K562 (cell line): Measurements from ENCODE around the gene SETDB2. TPM values are rescaled to one million over a fixed set of nuclear protein-coding genes. Genes with fewer than 3 reads are reported as not detected.
A peak's percentile ranks its signal among the peaks of the same experiment; 100 is the strongest.

Source experiments
- DPF2 ChIP-seq: fragments of 450-650 bp; IDR thresholded peaks from 2 replicates; pipeline ENCODE4 v1.6.1; 2016
- ILF3 ChIP-seq: fragments of 450-650 bp; IDR thresholded peaks from 2 replicates; pipeline ENCODE4 v1.6.1; 2018; ENCODE audit warnings: antibody characterized with exemption, mild to moderate bottlenecking, moderate library complexity, borderline replicate concordance
- KHSRP ChIP-seq: fragments of 450-650 bp; IDR thresholded peaks from 2 replicates; pipeline ENCODE4 v1.6.1; 2017
- MAFG ChIP-seq: fragments of 450-650 bp; conservative IDR thresholded peaks from 2 replicates; pipeline ENCODE4 v1.6.1; 2016; ENCODE audit warnings: missing genetic modification characterization, missing compliant biosample characterization
- NFE2 ChIP-seq: IDR thresholded peaks from 2 replicates; pipeline ENCODE4 v1.6.1; 2014; ENCODE audit warnings: antibody characterized with exemption, low read depth
- NFRKB ChIP-seq: fragments of 450-650 bp; IDR thresholded peaks from 2 replicates; pipeline ENCODE4 v1.6.1; 2016; ENCODE audit warnings: low read depth
- POLR2B ChIP-seq: fragments of 450-650 bp; IDR thresholded peaks from 2 replicates; pipeline ENCODE4 v1.6.1; 2018; ENCODE audit warnings: low read depth; ENCODE audit not compliant: partially characterized antibody
- RCOR1 ChIP-seq, 2 experiments: IDR thresholded peaks; 2 replicates each; pipeline ENCODE4 v1.6.1; 2012; ENCODE audit warnings: low read depth in 2 of 2, low read length in 2 of 2, borderline replicate concordance in 1 of 2, improper control_type of control experiment in 1 of 2
- RUNX1 ChIP-seq: sonication (generic); IDR thresholded peaks from 2 replicates; pipeline ENCODE4 v1.6.1; 2016; ENCODE audit warnings: antibody characterized with exemption, low read depth
- SMARCC2 ChIP-seq: fragments of 450-650 bp; IDR thresholded peaks from 2 replicates; pipeline ENCODE4 v1.6.1; 2017; ENCODE audit warnings: antibody characterized with exemption, moderate library complexity, mild to moderate bottlenecking, low read depth
- SRF ChIP-seq, 2 experiments: fragments of 250-450, 450-650 bp in 1 of 2; sonication (Bioruptor Pico) in 1 of 2; sonication (generic) in 1 of 2; formaldehyde crosslinking; IDR thresholded peaks; 2 replicates each; pipeline versions ENCODE4 v1.5.0 to v1.5.1; 2020 to 2022; ENCODE audit warnings: mild to moderate bottlenecking in 1 of 2, missing genetic modification reagents in 1 of 2
- SRSF3 ChIP-seq: fragments of 200-400 bp; formaldehyde crosslinking; IDR thresholded peaks from 2 replicates; pipeline ENCODE4 v1.6.1; 2016; ENCODE audit warnings: mild to moderate bottlenecking, low read length, moderate library complexity; ENCODE audit not compliant: insufficient read depth
- TAL1 ChIP-seq: fragments of 450-650 bp; IDR thresholded peaks from 2 replicates; pipeline ENCODE4 v1.6.1; 2016; ENCODE audit warnings: mild to moderate bottlenecking
- polyA plus RNA-seq, 8 experiments: library from polyadenylated mRNA; depleted of rRNA in 4 of 8; stranded (reverse) in 5 of 8; unstranded in 3 of 8; fragments of >200 nt; fragmentation: Nextera tagmentation in 2 of 8; fragmentation: Illumina TruSeq in 1 of 8; extraction: Ambion mirVana in 2 of 8; extraction: Trizol in 1 of 8; gene quantifications; 2 replicates each; pipeline versions ENCODE4 v1.2.1 to v1.2.3, GENCODE V29; 2011 to 2014; ENCODE audit warnings: inconsistent platforms in 1 of 8, missing spikeins in 1 of 8
- total RNA-seq, 7 experiments: library from RNA; depleted of rRNA in 6 of 7; stranded (reverse); fragments of >200 nt in 6 of 7; fragmentation: Illumina TruSeq in 2 of 7; extraction: Trizol in 2 of 7; gene quantifications; 2 replicates each; pipeline versions ENCODE4 v1.2.1 to v1.2.3, GENCODE V29; 2011 to 2021; ENCODE audit warnings: low replicate concordance in 1 of 7
- TF ChIP-seq, protein P1 (sequence below): fragments of 250-450 bp; sonication (Bioruptor Pico); IDR thresholded peaks from 2 replicates; pipeline ENCODE4 v1.4.0; 2020
- TF ChIP-seq, protein P2 (sequence below): fragments of 450-650 bp; IDR thresholded peaks from 2 replicates; pipeline ENCODE4 v1.6.1; 2016; ENCODE audit warnings: borderline replicate concordance
- TF ChIP-seq, protein P3 (sequence below), 2 experiments: fragments of 450-650 bp in 1 of 2; IDR thresholded peaks; 2 replicates each; pipeline ENCODE4 v1.6.1; 2011 to 2017; ENCODE audit warnings: low read depth in 2 of 2, antibody characterized with exemption in 1 of 2, borderline replicate concordance in 1 of 2, low read length in 1 of 2, mild to moderate bottlenecking in 1 of 2, mixed read lengths in 1 of 2; ENCODE audit not compliant: control insufficient read depth in 1 of 2
- TF ChIP-seq, protein P4 (sequence below): fragments of 250-450 bp; sonication (Bioruptor Pico); IDR thresholded peaks from 2 replicates; pipeline ENCODE4 v1.8.0; 2021; ENCODE audit warnings: mild to moderate bottlenecking, moderate library complexity

The SETDB2 gene
- total and polyA plus RNA-seq, 9 of the 15 experiments (the other 6 are each of a cell fraction or from before 2014, with no cell fraction given), result 1.0 to 9.0 (median 6.1) TPM

DNA sequence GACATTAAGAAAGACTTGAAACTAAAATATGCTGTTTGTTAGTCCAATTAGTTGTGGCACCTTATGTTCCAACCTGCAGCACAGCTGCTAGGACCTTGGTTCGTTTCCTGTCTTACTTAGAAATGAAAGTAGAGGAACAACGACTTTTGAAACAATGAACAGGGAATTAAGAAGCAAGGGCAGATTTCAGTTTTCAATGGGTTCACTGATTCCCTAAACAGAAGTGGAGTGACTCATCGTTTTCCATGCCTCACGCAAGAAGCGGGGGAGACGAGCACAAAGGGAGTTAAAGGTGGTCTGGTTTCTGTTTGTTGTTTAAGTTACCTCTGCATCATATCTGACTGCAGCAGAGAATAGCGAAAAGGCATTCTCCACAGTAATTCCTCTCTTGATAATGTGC lies 96.5 kb downstream of the SETDB2 start (continued):
- TF ChIP-seq, protein P1, sequence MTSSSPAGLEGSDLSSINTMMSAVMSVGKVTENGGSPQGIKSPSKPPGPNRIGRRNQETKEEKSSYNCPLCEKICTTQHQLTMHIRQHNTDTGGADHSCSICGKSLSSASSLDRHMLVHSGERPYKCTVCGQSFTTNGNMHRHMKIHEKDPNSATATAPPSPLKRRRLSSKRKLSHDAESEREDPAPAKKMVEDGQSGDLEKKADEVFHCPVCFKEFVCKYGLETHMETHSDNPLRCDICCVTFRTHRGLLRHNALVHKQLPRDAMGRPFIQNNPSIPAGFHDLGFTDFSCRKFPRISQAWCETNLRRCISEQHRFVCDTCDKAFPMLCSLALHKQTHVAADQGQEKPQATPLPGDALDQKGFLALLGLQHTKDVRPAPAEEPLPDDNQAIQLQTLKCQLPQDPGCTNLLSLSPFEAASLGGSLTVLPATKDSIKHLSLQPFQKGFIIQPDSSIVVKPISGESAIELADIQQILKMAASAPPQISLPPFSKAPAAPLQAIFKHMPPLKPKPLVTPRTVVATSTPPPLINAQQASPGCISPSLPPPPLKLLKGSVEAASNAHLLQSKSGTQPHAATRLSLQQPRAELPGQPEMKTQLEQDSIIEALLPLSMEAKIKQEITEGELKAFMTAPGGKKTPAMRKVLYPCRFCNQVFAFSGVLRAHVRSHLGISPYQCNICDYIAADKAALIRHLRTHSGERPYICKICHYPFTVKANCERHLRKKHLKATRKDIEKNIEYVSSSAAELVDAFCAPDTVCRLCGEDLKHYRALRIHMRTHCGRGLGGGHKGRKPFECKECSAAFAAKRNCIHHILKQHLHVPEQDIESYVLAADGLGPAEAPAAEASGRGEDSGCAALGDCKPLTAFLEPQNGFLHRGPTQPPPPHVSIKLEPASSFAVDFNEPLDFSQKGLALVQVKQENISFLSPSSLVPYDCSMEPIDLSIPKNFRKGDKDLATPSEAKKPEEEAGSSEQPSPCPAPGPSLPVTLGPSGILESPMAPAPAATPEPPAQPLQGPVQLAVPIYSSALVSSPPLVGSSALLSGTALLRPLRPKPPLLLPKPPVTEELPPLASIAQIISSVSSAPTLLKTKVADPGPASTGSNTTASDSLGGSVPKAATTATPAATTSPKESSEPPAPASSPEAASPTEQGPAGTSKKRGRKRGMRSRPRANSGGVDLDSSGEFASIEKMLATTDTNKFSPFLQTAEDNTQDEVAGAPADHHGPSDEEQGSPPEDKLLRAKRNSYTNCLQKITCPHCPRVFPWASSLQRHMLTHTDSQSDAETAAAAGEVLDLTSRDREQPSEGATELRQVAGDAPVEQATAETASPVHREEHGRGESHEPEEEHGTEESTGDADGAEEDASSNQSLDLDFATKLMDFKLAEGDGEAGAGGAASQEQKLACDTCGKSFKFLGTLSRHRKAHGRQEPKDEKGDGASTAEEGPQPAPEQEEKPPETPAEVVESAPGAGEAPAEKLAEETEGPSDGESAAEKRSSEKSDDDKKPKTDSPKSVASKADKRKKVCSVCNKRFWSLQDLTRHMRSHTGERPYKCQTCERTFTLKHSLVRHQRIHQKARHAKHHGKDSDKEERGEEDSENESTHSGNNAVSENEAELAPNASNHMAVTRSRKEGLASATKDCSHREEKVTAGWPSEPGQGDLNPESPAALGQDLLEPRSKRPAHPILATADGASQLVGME (CRISPR knock-in tag), result no peak
- TF ChIP-seq RUNX1 (no peak), NFE2 (peak; percentile 81), RCOR1 (IDR thresholded peaks at IDR 0.05; ENCODE audit: borderline replicate concordance in 1 of 2, low read depth in 2 of 2, low read length in 2 of 2) (0 out of 4 replicates have a peak, but pooled peaks of 1 of the 2 experiments have one; percentile 54), SMARCC2 (peak; percentile 28; the same call in 1 of the 2 replicates), MAFG (tag) (peak; percentile 82), KHSRP (no peak), DPF2 (peak; percentile 80; the same call in 1 of the 2 replicates), SRSF3 (no peak), TAL1 (peak; percentile 48), ILF3 (no peak), SRF (CRISPR knock-in tag; IDR thresholded peaks at IDR 0.05) (no peak), NFRKB (no peak), POLR2B (no peak)
- TF ChIP-seq, protein P2, sequence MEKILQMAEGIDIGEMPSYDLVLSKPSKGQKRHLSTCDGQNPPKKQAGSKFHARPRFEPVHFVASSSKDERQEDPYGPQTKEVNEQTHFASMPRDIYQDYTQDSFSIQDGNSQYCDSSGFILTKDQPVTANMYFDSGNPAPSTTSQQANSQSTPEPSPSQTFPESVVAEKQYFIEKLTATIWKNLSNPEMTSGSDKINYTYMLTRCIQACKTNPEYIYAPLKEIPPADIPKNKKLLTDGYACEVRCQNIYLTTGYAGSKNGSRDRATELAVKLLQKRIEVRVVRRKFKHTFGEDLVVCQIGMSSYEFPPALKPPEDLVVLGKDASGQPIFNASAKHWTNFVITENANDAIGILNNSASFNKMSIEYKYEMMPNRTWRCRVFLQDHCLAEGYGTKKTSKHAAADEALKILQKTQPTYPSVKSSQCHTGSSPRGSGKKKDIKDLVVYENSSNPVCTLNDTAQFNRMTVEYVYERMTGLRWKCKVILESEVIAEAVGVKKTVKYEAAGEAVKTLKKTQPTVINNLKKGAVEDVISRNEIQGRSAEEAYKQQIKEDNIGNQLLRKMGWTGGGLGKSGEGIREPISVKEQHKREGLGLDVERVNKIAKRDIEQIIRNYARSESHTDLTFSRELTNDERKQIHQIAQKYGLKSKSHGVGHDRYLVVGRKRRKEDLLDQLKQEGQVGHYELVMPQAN, result no peak
- TF ChIP-seq, protein P3, sequence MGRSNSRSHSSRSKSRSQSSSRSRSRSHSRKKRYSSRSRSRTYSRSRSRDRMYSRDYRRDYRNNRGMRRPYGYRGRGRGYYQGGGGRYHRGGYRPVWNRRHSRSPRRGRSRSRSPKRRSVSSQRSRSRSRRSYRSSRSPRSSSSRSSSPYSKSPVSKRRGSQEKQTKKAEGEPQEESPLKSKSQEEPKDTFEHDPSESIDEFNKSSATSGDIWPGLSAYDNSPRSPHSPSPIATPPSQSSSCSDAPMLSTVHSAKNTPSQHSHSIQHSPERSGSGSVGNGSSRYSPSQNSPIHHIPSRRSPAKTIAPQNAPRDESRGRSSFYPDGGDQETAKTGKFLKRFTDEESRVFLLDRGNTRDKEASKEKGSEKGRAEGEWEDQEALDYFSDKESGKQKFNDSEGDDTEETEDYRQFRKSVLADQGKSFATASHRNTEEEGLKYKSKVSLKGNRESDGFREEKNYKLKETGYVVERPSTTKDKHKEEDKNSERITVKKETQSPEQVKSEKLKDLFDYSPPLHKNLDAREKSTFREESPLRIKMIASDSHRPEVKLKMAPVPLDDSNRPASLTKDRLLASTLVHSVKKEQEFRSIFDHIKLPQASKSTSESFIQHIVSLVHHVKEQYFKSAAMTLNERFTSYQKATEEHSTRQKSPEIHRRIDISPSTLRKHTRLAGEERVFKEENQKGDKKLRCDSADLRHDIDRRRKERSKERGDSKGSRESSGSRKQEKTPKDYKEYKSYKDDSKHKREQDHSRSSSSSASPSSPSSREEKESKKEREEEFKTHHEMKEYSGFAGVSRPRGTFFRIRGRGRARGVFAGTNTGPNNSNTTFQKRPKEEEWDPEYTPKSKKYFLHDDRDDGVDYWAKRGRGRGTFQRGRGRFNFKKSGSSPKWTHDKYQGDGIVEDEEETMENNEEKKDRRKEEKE (IDR thresholded peaks at IDR 0.05; ENCODE audit: borderline replicate concordance in 1 of 2, control insufficient read depth in 1 of 2, low read depth in 2 of 2, low read length in 1 of 2), result no peak
- TF ChIP-seq, protein P4, sequence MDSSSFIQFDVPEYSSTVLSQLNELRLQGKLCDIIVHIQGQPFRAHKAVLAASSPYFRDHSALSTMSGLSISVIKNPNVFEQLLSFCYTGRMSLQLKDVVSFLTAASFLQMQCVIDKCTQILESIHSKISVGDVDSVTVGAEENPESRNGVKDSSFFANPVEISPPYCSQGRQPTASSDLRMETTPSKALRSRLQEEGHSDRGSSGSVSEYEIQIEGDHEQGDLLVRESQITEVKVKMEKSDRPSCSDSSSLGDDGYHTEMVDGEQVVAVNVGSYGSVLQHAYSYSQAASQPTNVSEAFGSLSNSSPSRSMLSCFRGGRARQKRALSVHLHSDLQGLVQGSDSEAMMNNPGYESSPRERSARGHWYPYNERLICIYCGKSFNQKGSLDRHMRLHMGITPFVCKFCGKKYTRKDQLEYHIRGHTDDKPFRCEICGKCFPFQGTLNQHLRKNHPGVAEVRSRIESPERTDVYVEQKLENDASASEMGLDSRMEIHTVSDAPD (CRISPR knock-in tag), result no peak
